COLO668 (cell line): ENCODE results near the gene FLOT2.
A peak's percentile ranks its signal among the peaks of the same experiment; 100 is the strongest.
"Not testable (repeated sequence)": the region's sequence is repeated elsewhere in the genome, so short reads cannot be mapped to it uniquely, and the experiment has no call there.

Source experiments
- DNase-seq: peaks from one replicate; lab custom pipeline; 2025; ENCODE audit not compliant: unreplicated experiment; lab: John Stamatoyannopoulos, UW

The FLOT2 gene

DNA sequence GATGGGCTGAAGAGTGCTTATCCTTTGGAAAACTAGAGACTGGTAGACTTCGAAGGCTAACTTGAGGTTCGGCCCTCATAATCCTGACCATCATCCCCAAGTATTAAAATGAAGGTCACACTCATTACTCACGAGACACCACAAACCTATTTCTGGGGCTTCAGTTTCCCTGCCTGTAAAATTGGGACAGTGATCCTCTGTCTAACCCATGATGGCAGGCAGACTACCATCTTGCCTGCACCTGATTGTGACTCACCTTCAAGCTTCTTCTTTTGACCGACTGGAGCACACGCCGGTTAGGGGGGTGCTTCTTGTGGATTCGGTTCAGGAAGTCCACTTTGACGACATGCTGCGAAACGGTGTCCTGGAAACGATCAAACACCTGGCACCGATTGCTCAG lies 19.5 kb upstream of the FLOT2 start:
- no peak for DNase-seq

GRCh38 chr17:28916302-28916934 lies 18.9 kb upstream of the FLOT2 start:
- peak; percentile 12 for DNase-seq

- no peak for DNase-seq
These were observed 15.4 kb upstream of the FLOT2 start for GRCh38 chr17:28912938-28913333.

DNA sequence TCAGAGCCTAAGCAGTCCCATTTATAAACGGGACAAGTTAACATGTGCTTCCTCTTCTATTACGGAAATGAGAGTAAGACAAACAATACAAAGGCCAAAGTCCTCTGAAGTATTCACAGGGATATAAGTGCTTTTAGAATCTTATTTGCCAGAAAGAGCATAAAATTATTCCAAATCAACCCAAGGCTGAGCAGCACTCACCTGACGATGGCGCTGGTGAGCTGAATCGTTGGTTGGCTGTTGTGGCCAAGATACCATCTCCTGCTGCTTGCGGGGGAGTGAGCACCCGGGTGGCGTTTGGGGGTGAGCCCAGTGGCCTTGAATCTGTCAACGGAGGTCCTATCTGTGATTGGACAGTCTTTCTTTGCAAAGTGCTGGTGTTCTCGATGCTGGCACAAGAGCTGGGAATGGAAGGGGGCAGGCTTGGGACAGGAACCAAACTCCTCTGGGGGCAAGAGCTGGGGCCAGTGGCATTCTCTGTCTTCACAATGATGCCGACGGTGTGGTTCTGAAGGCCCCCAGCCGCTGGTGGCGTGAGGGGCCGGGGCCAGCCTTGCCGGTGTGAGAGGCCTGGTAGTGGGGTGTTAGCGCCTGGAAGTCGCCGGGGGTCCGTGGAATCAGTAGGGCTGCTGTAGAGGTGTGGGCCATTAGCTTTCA lies 14.9 kb upstream of the FLOT2 start:
- DNase-seq = no peak

DNA sequence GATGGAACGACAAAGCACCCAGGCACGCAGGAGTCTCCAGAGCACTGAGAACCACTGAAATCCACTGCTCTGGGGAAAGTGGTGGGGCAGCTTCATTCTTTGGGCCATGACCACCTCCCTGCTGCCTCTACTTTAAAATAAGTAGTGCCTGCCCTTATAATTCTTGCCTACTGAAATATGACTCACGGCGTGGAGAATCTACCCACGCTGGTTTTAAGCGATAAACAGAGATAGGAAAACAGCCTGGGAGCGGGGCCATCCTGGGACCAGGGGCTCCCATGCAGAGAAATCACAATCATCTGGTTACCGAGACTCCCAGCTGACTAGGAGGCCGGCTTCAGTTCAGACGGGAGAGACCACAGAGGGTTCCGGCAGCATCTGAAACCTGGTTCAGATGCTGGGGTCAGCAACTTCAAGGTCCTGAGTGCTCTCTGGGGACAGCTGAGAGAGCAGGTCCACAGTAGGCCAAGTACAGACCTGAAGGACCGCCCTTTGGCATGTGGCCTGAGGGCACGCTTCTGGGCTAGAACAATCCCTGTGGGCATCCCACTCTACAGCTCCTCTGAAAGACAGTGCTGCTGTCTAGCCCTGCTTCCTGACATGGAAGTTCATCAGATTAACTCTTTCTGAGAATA lies 14.0 kb upstream of the FLOT2 start:
- no peak for DNase-seq

- no peak for DNase-seq
These were observed 13.0 kb upstream of the FLOT2 start for GRCh38 chr17:28910534-28910933.

DNA sequence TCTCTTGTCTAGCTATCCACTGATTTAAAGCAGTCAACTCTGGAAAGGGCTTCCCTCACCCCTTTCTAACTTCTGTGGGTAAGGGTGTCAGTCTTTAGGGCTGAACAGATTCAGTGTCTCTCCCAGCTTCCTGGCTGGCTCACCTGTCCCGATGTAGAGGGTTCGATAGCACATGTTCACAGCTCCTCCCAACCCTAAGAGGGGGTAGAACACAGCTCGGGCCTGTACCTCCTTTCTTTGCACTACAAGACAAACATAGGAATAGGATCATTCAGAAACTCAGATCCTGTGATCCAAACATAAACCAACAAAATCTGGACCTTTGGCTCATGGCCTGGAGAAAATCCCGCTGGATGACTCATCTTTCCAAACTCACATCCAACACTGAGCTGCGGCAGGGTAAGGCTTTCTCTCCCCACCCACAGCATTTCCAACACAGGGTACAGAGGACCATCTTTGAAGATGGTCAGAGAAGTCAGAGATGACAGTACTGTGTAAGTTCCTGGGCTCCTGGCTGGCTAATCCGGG lies 11.2 kb upstream of the FLOT2 start:
- DNase-seq = no peak

GRCh38 chr17:28907709-28908475 lies 10.4 kb upstream of the FLOT2 start:
- no peak for DNase-seq

DNA sequence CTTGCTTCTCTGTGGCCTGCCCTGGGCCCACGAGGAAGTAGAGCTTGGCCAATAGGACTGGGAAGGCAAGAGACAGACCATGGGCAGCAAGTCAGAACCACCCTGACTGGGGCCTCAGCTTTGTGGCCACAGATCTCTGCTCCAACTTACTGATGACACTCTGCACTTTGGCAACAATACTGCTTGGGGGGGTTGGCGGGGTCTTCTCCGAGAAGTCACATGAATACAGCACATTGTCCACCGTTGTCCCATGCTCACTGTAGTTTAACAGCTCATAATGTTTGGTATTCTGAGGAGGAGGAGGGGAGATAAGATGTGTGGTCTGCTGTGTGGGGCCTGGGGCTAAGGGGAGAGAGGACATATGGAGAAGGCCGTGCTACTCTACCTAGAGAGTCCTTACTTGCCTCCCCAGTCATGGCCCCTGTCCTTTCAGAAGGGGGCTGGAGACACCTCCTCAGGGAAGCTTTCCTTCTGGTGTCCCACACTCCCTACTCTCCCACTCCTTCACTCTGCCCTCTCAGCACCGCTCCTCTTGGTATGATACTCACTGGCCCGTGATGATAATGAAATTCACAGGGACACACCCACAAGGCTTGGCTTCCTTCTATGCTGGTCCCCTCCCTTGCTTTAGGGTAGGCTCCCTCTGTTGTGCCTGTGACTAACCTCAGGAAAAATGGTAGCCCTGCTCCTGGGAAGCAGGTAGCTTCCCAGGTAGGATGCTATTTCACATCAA lies 9.3 kb upstream of the FLOT2 start:
- no peak for DNase-seq

- DNase-seq = no peak
These were observed 8.7 kb upstream of the FLOT2 start for GRCh38 chr17:28906276-28906675.

- DNase-seq = no peak
These were observed 7.3 kb upstream of the FLOT2 start for GRCh38 chr17:28904800-28905199.

- not testable (repeated sequence) for DNase-seq
These were observed 6.0 kb upstream of the FLOT2 start for GRCh38 chr17:28903546-28903841.

GRCh38 chr17:28902819-28903545 lies 5.4 kb upstream of the FLOT2 start, which contains the start of gene DHRS13:
DHRS13 (minus strand) TSS chr17:28903079; CDS start chr17:28902944, 135 bp downstream.
- DNase-seq = peak; percentile 95

GRCh38 chr17:28901866-28902818 lies 4.6 kb upstream of the FLOT2 start:
- peak; percentile 66 for DNase-seq

DNA sequence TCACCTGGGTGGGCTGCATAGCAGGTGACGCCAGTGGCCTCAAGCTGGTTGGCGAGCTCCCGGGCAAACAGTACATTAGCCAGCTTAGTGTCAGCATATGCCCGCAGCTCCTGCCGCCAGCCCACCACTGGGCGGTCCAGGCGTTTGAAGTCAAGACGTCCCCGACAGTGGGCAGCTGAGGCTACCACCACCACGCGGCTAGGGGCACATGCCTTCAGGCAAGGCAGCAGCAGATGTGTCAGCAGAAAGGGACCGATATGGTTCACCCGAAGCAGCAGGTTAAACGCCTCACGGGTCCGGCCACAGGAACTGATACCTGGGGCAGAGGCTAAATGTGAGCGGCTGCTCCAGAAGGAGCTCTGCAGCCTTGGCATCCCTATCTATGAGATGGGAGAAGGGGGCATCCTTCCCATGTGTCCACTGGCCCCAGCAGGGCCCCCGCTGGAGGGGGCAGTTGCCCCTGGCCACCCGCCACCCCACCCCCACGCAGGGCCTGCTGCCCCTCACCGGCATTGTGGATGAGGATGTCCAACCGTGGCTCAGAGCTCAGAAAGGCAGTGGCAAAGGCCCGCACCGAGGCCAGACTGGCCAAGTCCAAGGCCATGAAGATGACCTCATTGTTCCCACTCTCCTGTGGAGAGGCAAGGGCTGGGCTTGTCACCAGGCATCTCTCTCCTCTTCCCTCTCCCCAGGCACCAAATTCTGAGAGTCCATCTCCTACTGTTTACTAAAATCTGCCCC lies 3.6 kb upstream of the FLOT2 start:
- no peak for DNase-seq

DNA sequence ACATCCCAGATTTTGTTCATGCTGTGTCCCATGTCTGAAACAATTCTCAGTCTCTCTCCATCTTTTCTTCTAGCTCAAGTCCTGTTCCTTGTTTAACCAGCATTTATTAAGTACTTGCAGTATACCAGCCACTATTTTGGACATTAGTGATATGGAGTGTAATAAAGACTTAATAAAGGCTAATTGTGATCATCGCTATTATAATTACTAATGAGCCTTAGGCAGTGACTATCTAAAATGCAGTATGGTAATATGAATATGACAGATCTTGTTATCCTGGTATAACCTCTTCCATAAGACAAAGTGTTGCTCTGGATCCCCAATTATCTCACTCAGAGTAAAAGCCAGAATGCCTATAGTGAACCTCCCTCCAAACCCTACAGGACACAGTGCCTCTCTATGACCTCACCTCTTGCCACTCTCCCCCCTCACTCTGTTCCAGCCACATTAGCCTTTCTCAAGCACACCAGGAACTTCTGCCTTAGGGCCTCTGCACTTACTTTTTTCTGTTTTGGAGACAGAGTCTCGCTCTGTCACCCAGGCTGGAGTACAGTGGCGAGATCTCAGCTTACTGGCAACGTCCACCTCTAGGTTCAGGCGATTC lies 1.8 kb upstream of the FLOT2 start:
- no peak for DNase-seq

- no peak for DNase-seq
These were observed 1.0 kb upstream of the FLOT2 start for GRCh38 chr17:28898527-28898955.
